Right lobe of liver (tissue), 4 donors: Measurements from ENCODE around the gene MYO9A.

ENCODE experiments used
- CTCF ChIP-seq, 4 donors: fragments of 200-600 bp in 3 of 4; fragments of 450-650 bp in 1 of 4; IDR thresholded peaks; one replicate each; pipeline versions ENCODE4 v1.5.1 to v1.8.0; 2016 to 2022; ENCODE audit warnings: antibody characterized with exemption in 4 of 4, mild to moderate bottlenecking in 2 of 4
- POLR2A ChIP-seq: fragments of 450-650 bp; IDR thresholded peaks from one replicate; pipeline ENCODE4 v1.6.1; 2017; ENCODE audit warnings: antibody characterized with exemption, mild to moderate bottlenecking
- donor health status: DM: no; HTN: no; CAD: no.
- donor health status: DM: no; HTN: no; CAD: no.
- donor health status: DM: no; HTN: yes; CAD: no.

GRCh38 chr15:71970435-71970834 is 147.5 kb downstream of the MYO9A start:
- TF ChIP-seq CTCF (IDR thresholded peaks at IDR 0.05) = no peak
- TF ChIP-seq POLR2A = no peak
